NCI-H1694 (cell line): ENCODE measurements around the gene METRNL.

Experiments used
- DNase-seq: peaks from one replicate; lab custom pipeline; 2025; lab: John Stamatoyannopoulos, UW

Gene METRNL

DNA sequence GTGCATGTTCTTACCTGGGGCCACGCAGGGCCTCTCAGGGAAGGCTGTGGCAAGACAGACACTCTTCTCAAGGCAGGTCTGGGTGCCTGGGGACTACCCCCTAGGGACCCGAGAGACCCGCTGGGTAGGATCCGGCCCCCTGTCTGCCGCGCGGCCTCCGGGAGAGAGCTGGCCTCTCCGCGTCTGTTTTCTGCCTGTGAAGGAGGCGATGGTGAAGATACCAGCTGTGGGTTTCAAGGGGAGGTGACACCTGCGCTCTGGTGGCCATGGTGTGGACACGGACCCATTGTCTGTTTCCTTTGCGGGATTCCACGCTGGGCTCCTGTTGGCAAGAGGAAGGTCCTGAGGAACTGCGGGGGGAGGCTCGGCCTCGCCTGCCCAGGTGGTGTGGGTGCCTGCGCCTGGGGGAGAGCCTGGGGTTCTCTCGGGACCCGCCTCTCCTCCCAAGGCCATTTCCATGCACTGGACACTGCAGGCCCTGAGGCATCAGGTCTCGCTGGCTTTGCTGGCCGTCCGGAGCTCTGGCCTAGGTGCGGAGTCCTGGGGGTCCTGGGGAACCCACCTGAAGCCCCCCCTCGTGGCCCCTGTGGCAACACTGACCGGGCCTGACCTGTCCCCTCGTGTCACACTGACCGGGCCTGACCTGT is 12.2 kb upstream of the METRNL start:
- no peak for DNase-seq

DNA sequence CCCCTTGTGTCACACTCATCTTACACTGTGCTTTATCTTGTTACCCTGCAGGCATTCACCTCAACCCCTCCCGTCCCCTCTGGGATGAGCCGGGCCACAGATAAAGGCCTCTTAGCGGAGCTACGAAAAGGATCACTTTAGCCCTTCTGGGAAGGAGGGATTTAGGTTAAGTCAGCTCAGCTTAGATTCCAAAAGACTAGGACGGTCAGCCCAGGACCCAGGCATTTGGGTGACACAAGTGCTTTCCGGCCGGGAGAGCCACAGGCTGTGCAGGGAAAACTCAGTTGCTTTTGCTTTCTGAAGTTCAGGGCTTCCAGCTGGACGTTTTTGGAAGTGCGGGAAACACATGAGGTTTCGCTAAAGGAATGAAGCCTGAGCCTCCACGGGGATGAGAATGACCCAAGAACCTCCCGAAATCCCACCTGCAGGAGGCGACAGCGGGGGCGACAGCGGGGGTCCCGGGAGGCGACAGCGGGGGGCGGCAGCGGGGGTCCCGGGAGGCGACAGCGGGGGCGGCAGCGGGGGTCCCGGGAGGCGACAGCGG is 11.6 kb upstream of the METRNL start:
- no peak for DNase-seq

DNA sequence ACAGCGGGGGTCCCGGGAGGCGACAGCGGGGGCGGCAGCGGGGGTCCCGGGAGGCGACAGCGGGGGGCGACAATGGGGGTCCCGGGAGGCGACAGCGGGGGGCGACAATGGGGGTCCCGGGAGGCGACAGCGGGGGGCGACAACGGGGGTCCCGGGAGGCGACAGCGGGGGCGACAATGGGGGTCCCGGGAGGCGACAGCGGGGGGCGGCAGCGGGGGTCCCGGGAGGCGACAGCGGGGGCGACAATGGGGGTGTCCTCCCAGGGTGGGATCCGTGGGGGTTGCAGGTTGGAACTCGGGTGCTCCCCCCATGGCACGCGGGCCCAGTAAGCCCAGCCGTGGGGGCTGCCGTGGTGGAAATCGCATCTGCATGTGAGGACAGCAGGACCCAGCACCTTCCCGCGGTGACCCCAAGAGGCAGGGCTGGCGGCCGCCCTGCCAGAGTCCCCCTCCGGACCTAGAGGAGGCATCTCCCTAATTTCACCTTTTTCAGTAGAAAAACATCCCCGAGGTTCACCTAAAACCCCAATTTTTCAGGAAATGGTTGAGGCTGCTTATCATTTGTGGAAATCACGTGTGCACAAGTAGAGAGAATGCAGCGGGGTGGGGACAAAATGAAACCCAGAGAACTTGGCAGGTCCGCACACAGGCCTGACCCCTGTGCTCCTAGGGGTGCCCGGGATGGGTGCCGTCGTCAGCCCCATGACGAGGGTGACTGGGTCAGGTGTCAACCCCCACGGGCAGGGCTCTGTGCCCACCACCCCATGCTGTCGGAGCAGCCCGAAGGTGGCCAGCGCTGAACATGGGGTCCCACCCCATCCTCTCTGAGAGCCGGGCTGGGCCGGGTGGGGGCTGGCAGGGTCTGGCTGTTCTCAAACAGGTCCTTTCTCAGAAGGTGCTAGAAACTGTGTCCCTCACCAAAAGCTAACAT is 10.5 kb upstream of the METRNL start:
- DNase-seq: no peak

DNA sequence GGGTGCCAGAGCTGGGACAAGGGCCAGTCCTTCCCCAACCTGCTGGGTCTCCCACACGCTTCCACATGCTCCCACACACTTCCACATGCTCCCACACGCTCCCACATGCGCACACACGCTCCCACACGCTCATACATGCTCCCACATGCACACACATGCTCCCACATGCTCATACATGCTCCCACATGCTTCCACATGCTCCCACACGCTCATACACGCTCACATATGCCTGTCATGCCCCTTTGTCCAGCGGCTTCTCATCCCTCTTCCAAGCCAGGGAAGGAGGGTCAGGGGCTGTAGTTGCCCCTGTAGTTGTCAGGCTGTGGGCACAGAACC is 9.9 kb upstream of the METRNL start:
- DNase-seq: no peak

DNA sequence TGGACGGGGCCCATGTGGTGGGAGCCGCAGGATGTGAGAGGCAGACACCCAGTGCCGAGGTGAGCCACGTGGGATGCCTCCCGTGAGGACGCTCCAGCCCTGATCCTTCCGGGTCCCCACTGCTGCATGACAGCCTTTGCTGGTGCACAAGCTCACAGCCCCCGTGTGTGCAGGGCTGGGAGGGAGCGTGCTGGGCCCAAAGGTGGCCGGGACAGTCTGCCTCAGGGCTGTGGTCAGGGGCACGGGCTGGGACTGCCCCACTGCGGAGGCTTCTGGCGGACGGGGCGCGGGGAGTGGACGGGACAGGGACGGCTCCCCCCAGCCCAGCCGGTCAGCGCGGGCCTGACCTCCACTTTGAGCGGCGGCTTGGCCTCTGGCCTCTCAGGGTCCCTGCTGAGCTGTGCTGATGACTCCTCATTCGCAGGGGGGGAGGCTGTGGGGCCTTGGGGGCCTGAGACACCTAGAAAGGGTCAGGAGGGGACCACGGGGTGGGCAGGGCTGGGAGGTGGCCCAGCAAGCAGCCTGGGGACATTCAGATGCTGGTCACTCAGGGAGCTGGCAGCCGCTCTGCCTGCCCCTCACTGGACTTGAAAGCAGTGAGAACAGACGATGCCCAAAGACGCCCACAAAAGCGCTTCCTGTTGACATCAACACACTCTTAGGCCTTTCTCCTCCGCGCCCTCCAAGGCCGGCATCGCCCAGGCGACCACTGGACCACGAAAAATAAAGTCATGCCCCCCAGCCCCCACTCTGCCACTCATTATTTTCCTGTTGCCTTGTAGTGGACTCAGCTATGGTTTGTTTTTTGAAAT is 9.3 kb upstream of the METRNL start:
- DNase-seq: no peak

DNA sequence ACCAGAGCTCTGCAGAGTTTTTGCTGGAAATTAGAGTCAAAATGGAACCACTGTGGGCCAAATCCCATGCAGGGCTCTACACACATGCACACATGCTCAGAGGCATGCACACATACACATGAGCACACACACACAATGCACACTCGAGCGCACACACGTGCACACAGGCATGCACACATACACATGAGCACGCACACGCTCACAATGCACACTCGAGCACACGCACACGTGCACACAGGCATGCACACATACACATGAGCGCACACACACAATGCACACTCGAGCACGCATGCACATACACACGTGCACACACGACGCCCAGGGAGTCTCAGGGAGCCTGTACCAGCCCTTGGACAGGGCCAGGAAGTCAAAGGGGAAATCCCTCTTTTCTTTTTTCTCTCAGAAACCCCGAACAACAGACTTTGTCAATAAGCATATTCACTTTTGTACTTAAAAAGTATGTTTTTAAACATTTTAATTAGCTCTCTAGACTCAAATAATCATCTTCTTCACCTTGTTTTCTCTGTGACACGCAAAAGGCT is 8.5 kb upstream of the METRNL start:
- DNase-seq: no peak

DNA sequence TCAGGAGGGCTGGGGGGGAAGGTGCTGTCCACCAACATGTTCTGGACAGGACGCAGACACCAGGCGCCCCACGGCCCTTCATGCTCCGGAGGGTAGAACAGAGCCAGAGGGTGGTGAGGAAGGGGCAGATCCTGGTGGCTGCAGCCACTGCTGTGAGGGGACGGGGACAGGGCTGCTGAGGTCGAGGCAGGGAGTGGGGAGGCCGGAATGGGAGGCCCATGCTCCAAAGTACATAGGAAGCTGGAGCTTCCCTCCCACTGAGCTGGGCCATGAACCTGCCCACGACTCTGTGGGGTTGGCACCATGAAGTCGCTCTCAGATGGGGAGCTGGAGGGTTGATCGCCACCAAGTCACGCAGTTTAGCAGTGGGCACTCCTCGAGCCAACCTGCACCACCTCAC is 8.0 kb upstream of the METRNL start:
- DNase-seq: no peak

DNA sequence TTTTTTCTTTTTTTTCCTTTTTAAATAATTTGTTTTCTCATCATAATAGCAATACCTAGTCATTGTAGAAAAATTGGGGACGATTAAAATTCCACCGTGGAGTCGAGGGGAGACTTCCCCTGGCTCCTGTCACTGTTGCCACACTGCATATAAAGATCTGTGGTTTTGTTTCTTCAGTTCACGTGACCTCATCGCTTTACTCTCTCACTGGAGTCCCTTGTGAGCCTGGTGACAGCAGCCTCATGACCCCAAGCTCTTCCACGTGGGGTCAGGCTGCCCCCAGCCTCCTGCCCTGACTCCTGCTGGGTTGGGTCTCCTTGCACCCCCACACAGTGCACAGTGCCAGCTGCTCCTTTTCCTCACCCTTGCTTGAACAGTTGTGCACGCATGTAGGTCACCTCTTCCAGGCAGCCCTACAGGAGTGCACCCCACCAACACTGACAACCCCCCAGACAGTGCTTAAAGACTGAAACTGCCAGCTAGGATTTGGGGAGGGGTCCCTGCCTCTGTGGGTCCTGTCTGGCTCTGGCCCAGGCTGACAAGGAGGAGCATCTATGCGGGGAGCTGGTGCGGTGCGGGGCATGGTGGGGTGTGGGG is 7.3 kb upstream of the METRNL start:
- no peak for DNase-seq

DNA sequence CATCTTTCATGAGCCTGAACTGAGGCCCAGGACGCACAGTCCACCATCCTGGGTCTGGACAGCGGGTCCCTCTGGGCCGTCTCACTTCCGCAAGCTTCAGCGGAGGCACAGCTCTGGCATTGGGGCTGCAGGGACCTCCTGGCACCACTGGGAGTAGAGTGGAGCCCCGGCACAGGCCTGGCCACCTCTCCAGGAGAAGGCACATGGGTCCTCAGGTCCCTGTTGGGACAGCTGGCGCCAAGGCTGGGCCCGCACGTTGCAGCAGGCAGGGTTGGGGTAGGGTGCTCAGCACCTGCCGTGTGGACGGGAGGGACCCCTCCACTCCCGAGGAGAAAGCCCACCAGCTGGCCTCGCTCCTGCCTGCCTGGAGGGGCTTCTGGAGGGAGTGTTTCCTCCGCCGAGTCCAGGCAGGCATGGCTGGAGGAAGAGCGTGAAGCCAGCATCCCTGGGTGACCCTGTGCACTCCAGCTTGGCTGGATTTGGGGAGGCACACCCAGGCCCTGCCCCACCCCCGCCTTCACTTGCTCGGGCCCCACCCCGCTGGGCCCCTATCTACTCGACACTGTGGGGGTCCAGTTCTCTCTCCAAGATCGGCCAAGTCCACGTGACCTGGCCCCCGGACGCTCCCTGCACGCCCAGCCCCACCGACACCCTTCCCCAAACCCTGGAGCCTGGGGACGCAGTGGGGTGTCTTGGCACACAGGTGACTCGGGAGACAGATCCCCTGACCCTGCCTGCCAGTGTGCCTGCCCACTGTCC is 6.6 kb upstream of the METRNL start:
- DNase-seq: no peak

DNA sequence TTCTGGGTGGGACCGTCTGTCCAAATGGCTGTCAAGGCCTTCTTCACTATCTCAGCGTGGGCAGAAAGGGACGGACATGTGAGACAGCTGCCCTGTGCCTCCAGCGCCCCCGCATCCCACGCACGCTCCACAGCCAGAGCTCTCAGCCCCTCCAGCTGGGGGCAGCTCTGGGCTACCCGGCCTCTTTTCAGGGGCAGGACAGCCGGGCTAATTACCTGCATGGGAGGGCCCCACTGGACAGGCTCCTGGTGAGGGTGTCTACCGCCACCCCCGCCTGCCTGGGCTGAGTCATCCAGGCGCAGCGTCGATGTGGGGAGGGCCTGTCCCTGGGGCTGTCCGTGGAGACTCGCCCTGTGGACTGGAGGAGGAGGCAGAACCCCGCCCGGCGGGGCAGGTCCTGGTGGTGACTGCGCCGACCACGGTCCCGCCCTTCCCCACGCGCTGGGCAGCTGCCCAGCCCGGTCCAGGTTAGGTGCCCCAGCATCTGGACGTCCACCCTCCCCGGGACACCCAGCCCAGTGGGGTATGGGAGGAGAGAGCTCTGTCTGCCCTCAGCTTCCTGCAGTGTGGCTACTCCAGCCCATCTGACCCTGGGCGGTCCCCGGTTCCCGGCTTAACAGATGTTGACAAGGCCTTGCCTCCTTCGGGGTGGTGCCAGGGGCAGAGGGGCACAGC is 5.9 kb upstream of the METRNL start:
- DNase-seq: no peak

DNA sequence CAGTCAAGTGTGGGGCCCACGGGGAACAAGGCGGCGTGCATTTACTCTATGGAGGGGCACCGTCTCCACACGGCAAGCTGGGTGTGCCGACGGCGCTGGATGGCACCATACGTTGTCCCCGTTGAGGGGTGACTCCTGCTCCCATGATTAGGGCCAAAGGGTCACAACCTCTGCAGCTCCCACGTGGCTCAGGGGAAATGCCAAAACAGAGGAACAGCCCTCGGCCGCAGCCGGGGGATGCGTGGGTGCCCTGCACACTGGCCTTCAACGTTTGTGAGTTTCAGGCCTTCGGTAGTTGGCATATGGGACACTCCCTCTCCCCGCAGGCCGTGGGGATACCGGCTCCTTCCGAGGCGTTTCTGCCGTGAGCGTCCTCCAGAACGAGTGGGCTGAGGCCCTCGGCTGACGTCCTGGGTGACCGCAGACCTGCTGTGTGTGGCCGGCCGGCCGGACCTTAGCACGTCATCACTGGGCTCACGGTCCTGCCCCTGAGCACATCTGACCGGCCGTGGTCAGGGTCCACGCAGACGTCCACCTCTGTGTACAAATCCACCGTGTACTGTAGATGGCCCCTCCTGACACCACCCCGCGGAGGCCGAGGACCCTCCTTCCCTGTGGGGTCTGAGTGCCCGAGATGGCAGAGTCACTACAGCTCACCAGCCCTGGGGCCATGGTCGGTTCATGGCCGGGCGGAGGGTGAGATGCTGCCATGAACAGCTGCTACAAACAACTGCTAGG is 4.8 kb upstream of the METRNL start:
- DNase-seq: no peak

DNA sequence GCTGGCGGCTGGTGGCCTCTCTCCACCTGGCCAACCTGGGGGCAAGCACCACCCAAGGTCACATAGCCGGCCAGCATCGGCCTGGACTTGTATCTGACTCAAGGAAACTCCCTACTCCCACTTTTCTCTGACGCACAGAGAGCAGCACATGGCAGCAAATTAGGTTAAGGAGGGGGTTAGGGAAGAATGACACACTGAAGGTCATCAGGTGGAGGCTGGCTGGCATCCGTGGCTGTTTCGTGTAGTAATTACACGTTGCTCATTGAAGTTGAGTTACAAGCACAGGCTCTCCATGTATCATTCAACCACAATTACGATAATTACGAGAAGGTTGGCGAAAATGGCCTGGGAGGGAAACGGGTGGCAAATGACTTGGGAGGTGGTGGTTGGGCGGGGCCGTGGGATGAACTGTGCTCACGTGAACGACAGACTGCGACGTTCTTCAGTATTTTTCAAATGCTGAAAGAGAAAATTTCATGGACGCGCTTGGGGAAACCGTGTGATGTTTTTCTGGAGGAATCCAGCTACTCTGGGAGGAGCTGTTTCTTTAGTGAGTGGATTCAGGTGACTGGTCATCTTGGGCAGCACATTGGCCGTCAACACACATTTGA is 4.0 kb upstream of the METRNL start:
- DNase-seq: no peak

DNA sequence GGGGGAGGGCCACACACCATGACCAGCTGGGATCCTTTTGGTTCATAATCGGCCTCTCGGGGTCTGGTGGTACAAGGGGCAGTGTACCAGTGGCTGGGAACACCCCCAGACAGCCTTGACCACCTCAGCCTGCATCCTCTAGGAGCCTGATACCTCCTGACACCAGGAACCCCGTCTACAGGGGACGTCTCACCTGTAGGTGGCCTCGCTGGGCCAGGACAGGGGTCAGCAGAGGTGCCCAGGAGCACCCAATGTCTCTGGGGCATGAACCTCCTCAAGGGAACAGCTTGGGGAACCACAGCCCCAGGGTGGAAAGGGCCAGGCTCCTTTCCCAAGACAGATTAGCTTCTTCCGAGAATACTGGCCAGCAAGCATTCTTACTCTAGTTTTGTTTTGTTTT is 2.5 kb upstream of the METRNL start:
- DNase-seq: no peak

DNA sequence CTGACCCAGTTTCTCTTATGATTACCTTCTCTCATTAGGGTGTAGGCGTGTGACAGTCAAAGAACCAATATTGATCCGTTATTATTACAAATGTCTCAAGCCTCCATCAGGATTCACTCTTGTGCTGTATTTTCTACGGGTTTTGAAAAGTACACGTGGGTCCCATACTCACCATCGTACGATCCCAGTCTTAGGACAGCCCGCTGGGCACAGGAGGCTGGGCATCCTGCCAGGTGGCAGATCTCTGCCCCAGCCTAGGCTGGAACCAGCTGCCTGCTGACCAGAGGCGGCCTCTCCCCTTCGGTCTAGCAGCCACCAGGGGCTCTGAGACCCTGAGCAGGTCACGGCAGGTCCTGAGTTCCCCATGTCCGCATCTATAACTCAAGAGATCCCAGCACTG is 2.0 kb upstream of the METRNL start:
- DNase-seq: no peak

DNA sequence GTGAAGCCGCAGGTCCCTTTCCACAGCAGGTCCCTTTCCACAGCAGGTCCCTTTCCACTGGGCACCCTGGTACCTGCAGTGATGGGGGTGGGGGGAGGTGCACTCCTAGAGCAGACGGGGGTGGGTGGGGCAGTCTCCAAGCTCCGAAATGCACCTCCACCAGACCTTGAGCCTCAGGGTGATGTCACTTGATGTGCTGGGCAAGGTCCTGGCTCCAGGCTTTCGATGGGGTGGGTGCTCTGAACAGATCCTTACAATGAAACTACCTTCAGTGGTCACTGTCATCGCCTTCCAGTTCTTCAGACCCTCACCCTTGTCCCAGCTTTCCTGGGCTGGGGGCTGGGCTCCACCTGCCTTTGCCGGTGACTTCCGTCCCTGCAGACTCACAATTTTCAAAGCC is 1.5 kb upstream of the METRNL start:
- DNase-seq: no peak

DNA sequence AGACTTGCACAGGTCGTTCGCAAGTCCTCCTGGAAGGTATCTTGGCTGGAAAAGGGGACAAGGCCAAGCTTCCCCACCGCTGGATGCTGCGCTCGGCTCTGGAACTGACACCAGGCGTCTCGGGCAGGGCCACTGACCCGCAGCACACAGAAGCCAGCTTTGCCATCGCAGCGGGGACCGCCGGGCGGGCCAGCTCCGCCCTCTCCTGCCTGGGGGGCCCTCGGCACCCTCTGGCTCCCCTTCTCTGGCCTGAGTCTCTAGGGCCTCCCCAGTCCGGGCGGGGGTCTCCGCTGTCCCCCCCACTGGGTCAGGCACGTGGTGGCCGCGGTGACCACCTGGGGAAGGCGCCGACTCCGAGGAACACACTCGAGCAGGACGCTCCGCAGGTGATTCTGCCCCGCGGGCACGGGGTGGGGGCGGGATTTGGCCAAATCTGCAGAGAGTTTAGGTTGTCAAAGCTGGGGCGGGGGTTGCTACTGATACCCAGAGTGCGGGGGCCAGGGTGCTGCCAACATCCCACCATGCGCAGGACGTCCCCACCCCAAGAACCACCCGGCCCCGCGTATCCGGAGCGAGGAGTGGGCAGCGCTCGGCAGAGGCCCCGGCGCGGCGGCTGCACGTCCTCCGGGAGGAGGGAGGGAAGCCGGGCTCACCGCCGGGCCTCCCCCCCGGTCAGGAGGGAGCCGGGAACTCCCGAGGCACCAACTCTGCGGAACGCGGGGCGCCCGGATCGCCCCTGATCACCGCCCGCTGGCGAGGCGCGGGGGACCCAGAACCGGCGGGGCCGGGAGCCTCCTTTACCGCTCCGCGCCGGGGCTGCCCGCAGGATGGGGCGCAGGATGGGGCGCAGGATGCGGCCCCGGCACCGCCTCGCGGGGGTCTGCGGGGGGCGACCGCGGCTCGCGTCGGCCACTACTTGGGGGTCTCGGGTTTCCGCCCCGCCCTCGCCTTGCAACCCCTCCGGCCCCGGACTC is 744 bp upstream of the METRNL start:
- DNase-seq: no peak

DNA sequence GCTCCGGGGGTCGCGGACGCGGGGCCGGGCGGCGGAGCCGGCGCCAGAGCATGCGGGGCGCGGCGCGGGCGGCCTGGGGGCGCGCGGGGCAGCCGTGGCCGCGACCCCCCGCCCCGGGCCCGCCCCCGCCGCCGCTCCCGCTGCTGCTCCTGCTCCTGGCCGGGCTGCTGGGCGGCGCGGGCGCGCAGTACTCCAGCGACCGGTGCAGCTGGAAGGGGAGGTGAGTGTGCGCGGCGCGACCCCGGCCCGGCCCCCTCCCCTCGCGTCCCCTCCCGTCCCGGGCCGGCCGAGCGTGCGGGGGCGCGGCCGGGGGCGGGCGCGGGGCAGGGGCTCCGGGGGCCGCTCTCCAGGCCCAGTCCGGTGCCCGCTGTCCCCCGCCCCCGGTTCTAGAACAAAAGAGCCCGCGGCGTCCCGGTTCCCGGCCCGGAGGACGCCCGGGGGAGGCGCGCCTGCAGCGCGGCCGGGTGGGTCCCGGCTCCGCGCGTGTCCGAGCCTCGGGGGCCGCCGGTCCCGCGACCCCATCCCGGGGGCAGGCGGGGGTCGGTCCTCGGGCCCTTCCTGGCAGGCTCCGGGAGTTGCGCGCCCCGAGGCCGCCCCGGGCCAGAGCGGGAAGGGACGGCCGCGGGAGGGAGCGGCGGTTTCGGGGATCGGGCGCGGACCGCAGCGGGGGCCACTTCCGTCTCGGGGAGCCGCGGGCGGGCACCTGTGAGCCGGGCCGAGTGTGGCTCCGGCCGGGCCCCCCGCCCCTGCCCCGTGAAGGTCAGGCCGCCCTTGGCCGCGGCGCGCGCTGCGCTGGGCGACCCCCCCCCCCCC is 563 bp downstream of the METRNL start:
- no peak for DNase-seq

DNA sequence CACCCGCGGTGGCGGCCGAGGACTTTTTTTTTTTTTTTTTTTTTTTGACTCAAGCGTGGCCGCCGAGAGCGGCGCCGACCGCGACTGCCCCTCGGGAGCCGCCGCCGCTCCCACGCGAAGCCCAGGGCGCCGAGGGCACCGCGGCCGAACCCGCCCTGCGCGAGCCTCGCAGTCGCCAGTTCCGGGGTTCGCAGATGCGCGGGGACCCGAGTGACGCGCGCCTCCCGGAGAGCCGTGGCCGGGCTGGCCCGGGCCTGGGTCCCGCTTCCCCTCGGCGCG is 1.1 kb downstream of the METRNL start:
- no peak for DNase-seq
